ENCODE measurements around the gene MERTK.

The MERTK gene

DNA sequence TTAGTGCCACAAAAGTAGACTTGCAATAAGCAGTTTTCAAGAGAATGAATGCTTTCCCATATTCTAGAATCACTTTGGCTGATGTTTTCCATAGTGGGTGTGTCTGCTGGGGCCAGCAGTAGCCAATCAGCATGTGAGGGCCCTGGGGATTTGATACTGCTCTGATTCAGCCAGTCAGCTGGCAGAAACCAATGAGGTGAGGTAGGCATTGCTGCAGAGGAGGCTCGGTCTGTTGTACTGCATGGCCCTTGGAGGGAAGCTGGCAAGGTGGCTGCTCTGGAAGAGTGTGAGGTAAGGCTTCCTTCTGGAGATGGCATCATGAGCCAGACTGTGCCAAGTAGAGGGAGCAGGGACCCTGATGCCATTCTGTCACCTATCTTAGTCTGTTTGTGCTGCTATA is 179.4 kb downstream of the MERTK start:
- Histone ChIP-seq H3K4me1 (ENCODE audit: control insufficient read depth, insufficient read depth, low read length) (no peaks in the 10 kb centered on the region), H3K27me3 (ENCODE audit: control insufficient read depth, insufficient read depth, low read length) (no peaks in the 10 kb centered on the region), H3K9me3 (ENCODE audit: control insufficient read depth, insufficient read depth, low read length) (no peaks in the 10 kb centered on the region), H3K4me3 (ENCODE audit: low read depth, low read length) (no peak overlapping the region), H3K9ac (ENCODE audit: low read depth, low read length) (no peak overlapping the region), H3K36me3 (ENCODE audit: control insufficient read depth, insufficient read depth, low read length) (peaks cover 9% of the 10 kb centered on the region), H3K27ac (ENCODE audit: low read depth, low read length) (no peak overlapping the region)
